PC-3 (cell line): ENCODE measurements around the gene CCDC91. TPM values are rescaled to one million over a fixed set of nuclear protein-coding genes. Genes with fewer than 3 reads are reported as not detected.

Experiments used
- ATAC-seq: fragments of 200-7000 bp; cut with Tn5 transposase; 2 replicates; pipeline ENCODE4 v1.9.1; 2020; ENCODE audit warnings: mild to moderate bottlenecking, moderate library complexity
- BruUV-seq: library from RNA; stranded (reverse); fragments of 400-500 nt; replicated peaks from 2 replicates; lab custom pipeline; 2021; lab: Mats Ljungman, UMichigan
- CTCF ChIA-PET: fragments of 300-600 bp; sonication (Branson Sonifier 250); formaldehyde crosslinking; loops from one replicate; lab custom pipeline; 2022; ENCODE audit warnings: antibody characterized with exemption; lab: Charles Lee
- POLR2A ChIA-PET: fragments of 300-600 bp; sonication (Branson Sonifier 250); formaldehyde crosslinking; loops from one replicate; lab custom pipeline; 2022; ENCODE audit warnings: antibody characterized with exemption; ENCODE audit not compliant: unreplicated experiment; lab: Charles Lee
- DNase-seq: peaks from one replicate; pipeline ENCODE4 v3.0.0-alpha.2; 2015
- H2AFZ ChIP-seq: fragments of 300-600 bp; sonication (generic); 2 replicates; pipeline ENCODE4 v1.6.0; 2016; ENCODE audit warnings: antibody characterized with exemption, low read length
- H3F3A ChIP-seq: fragments of 300-600 bp; sonication (generic); one replicate; pipeline ENCODE4 v1.6.0; 2017; ENCODE audit warnings: antibody characterized with exemption, low read length, control low read depth, mild to moderate bottlenecking; ENCODE audit not compliant: unreplicated experiment
- H3K27ac ChIP-seq: fragments of 300-600 bp; sonication (generic); 2 replicates; pipeline ENCODE4 v1.5.1; 2016; ENCODE audit warnings: mild to moderate bottlenecking, low read length
- H3K27me3 ChIP-seq: fragments of 300-600 bp; sonication (generic); 2 replicates; pipeline ENCODE4 v1.6.1; 2016; ENCODE audit warnings: low read length, mixed read lengths
- H3K36me3 ChIP-seq: fragments of 300-600 bp; sonication (generic); 2 replicates; pipeline ENCODE4 v1.6.1; 2016; ENCODE audit warnings: low read depth, mixed run types, low read length, mixed read lengths
- H3K4me1 ChIP-seq: fragments of 300-600 bp; sonication (generic); 2 replicates; pipeline ENCODE4 v1.5.1; 2016; ENCODE audit warnings: low read length; ENCODE audit not compliant: insufficient read depth
- H3K4me2 ChIP-seq: fragments of 300-600 bp; sonication (generic); 2 replicates; pipeline ENCODE4 v1.6.0; 2016; ENCODE audit warnings: low read length
- H3K4me3 ChIP-seq: fragments of 300-600 bp; sonication (generic); 2 replicates; pipeline ENCODE4 v1.5.1; 2016; ENCODE audit warnings: mild to moderate bottlenecking, low read length, mixed read lengths
- H3K79me2 ChIP-seq: fragments of 300-600 bp; sonication (generic); 2 replicates; pipeline ENCODE4 v1.6.1; 2017; ENCODE audit warnings: low read length, mixed read lengths
- H3K9ac ChIP-seq: fragments of 300-600 bp; sonication (generic); 2 replicates; pipeline ENCODE4 v1.6.0; 2016; ENCODE audit warnings: mild to moderate bottlenecking, low read length
- H3K9me2 ChIP-seq: fragments of 300-600 bp; sonication (generic); replicated peaks from 2 replicates; pipeline ENCODE4 v1.6.1; 2016; ENCODE audit warnings: mixed run types, low read length, mixed read lengths
- H3K9me3 ChIP-seq: fragments of 300-600 bp; sonication (generic); 2 replicates; pipeline ENCODE4 v1.6.1; 2016; ENCODE audit warnings: low read length, mixed read lengths
- H4K20me1 ChIP-seq: fragments of 300-600 bp; sonication (generic); 2 replicates; pipeline ENCODE4 v1.6.1; 2016; ENCODE audit warnings: low read length, mixed read lengths
- CTCF ChIP-seq: fragments of 300-600 bp; sonication (generic); conservative IDR thresholded peaks from 2 replicates; pipeline ENCODE4 v1.5.1; 2017; ENCODE audit warnings: antibody characterized with exemption, low read depth, mild to moderate bottlenecking, low read length
- EZH2 ChIP-seq: fragments of 300-600 bp; sonication (generic); IDR thresholded peaks from one replicate; pipeline ENCODE4 v1.6.1; 2017; ENCODE audit warnings: antibody characterized with exemption, mild to moderate bottlenecking, low read length; ENCODE audit not compliant: unreplicated experiment
- EZH2phosphoT487 ChIP-seq: fragments of 300-600 bp; sonication (generic); IDR thresholded peaks from 2 replicates; pipeline ENCODE4 v1.6.1; 2018; ENCODE audit warnings: mild to moderate bottlenecking, antibody characterized with exemption, low read length, borderline replicate concordance
- intact Hi-C: fragments of 100-400 bp; cut with micrococcal nuclease; formaldehyde crosslinking; loops from 2 replicates; pipeline ENCODE4 v1.9.0; 2023
- total RNA-seq: library from RNA; depleted of rRNA; stranded (reverse); fragments of >200 nt; gene quantifications from 2 replicates; pipeline ENCODE4 v1.2.3, GENCODE V29; 2014

Gene CCDC91
- total RNA-seq, 1 experiment from 2014 or later = 15.7 TPM

- Histone ChIP-seq H3K4me1 (peaks cover 18% of the 10 kb centered on the region), H3K36me3 (no peaks in the 10 kb centered on the region), H3K27ac (no peak overlapping the region), H3K79me2 (no peaks in the 10 kb centered on the region), H3K4me3 (no peak overlapping the region), H3K9ac (no peak overlapping the region), H3K4me2 (no peak overlapping the region), H2AFZ (no peak overlapping the region), H3K9me3 (no peaks in the 10 kb centered on the region), H3K9me2 (no peaks in the 10 kb centered on the region; the same call in 1 of the 2 replicates), H3F3A (no peaks in the 10 kb centered on the region), H4K20me1 (no peaks in the 10 kb centered on the region), H3K27me3 (no peaks in the 10 kb centered on the region)
- ATAC-seq (no peak), DNase-seq (no peak)
- ChIA-PET POLR2A (no interaction called here), CTCF (no interaction called here)
- TF ChIP-seq EZH2 (no peak), CTCF (no peak), EZH2phosphoT487 (no peak)
- intact Hi-C loops = no loop called here
- no TSS peak for BruUV-seq
Observed at GRCh38 chr12:28537474-28537873, 347.2 kb downstream of the CCDC91 start.

- Histone ChIP-seq H2AFZ (no peak overlapping the region), H3K79me2 (no peaks in the 10 kb centered on the region), H3K4me2 (peak overlapping the region; percentile 46), H4K20me1 (no peaks in the 10 kb centered on the region), H3K36me3 (no peaks in the 10 kb centered on the region), H3K4me3 (no peak overlapping the region), H3K4me1 (peaks cover 18% of the 10 kb centered on the region), H3K9me2 (no peaks in the 10 kb centered on the region), H3K9me3 (no peaks in the 10 kb centered on the region), H3K27ac (no peak overlapping the region), H3F3A (no peaks in the 10 kb centered on the region), H3K27me3 (no peaks in the 10 kb centered on the region), H3K9ac (no peak overlapping the region)
- BruUV-seq = no TSS peak
- ChIA-PET POLR2A (no interaction called here), CTCF (interaction anchor here (0.6 kb wide), 1 partner anchor 54 kb away, joined by 3 read pairs; no protein-coding TSS in a partner anchor)
- intact Hi-C loops = loop anchor here (2.0 kb wide), 1 partner anchor 41 kb away; no protein-coding TSS in a partner anchor
- ATAC-seq (peak; percentile 61), DNase-seq (peak; percentile 57)
- no peak for TF ChIP-seq EZH2phosphoT487
- TF ChIP-seq CTCF = no peak
- no peak for TF ChIP-seq EZH2
Observed at GRCh38 chr12:28539691-28540323, 349.6 kb downstream of the CCDC91 start.

GRCh38 chr12:28540324-28540714, 350.1 kb downstream of the CCDC91 start:
- H3K4me1 ChIP-seq = peaks cover 13% of the 10 kb centered on the region
- no peaks in the 10 kb centered on the region for H3K27me3 ChIP-seq
- no peak overlapping the region; the same call in 1 of the 2 replicates for H3K4me2 ChIP-seq
- TF ChIP-seq EZH2 = no peak
- TF ChIP-seq CTCF = no peak
- no peak for TF ChIP-seq EZH2phosphoT487
- no peak; the same call in 1 of the 2 replicates for ATAC-seq
- ChIA-PET CTCF (no interaction called here), POLR2A (no interaction called here)
- no peaks in the 10 kb centered on the region for H4K20me1 ChIP-seq
- no peaks in the 10 kb centered on the region for H3K9me2 ChIP-seq
- no peaks in the 10 kb centered on the region for H3F3A ChIP-seq
- H3K79me2 ChIP-seq = no peaks in the 10 kb centered on the region
- no peak overlapping the region for H3K4me3 ChIP-seq
- no peaks in the 10 kb centered on the region for H3K36me3 ChIP-seq
- no peak for DNase-seq
- H3K9me3 ChIP-seq = no peaks in the 10 kb centered on the region
- no peak overlapping the region for H2AFZ ChIP-seq
- BruUV-seq = no TSS peak
- H3K27ac ChIP-seq = no peak overlapping the region
- H3K9ac ChIP-seq = no peak overlapping the region
- intact Hi-C loops = no loop called here
